Astrocyte (in vitro differentiated cells and primary cell): ENCODE data around the gene MACROH2A1. TPM values are rescaled to one million over a fixed set of nuclear protein-coding genes. Genes with fewer than 3 reads are reported as not detected.
A peak's percentile ranks its signal among the peaks of the same experiment; 100 is the strongest.

Source experiments
- DNase-seq: peaks from one replicate; pipeline ENCODE4 v3.0.0-alpha.2; 2010; ENCODE audit warnings: low read depth
- FAIRE-seq: peaks from 2 replicates; lab custom pipeline; 2011; peaks lifted over from hg19 to GRCh38; lab: Jason Lieb, UNC
- H2AFZ ChIP-seq: 2 replicates; pipeline ENCODE4 v1.6.0; 2012; ENCODE audit warnings: low read depth, low read length, inconsistent platforms
- H3K27ac ChIP-seq: 2 replicates; pipeline ENCODE4 v1.5.1; 2011; ENCODE audit warnings: low read depth, low read length, inconsistent platforms
- H3K27me3 ChIP-seq: 2 replicates; pipeline ENCODE4 v1.6.0; 2011; ENCODE audit warnings: low read length, inconsistent platforms; ENCODE audit not compliant: insufficient read depth
- H3K36me3 ChIP-seq: 2 replicates; pipeline ENCODE4 v1.5.1; 2011; ENCODE audit warnings: low read length, inconsistent platforms; ENCODE audit not compliant: insufficient read depth
- H3K4me1 ChIP-seq: 2 replicates; pipeline ENCODE4 v1.5.1; 2011; ENCODE audit warnings: low read length, inconsistent platforms; ENCODE audit not compliant: insufficient read depth
- H3K4me2 ChIP-seq: 2 replicates; pipeline ENCODE4 v1.6.0; 2012; ENCODE audit warnings: low read length, inconsistent platforms
- H3K4me3 ChIP-seq: 2 replicates; pipeline ENCODE4 v1.5.1; 2011; ENCODE audit warnings: low read depth, mild to moderate bottlenecking, low read length, inconsistent platforms; ENCODE audit not compliant: insufficient read depth
- H3K79me2 ChIP-seq: 2 replicates; pipeline ENCODE4 v1.6.0; 2012; ENCODE audit warnings: mild to moderate bottlenecking, low read length, inconsistent platforms; ENCODE audit not compliant: insufficient read depth
- H3K9ac ChIP-seq: 2 replicates; pipeline ENCODE4 v1.6.0; 2012; ENCODE audit warnings: mild to moderate bottlenecking, low read length, inconsistent platforms
- H3K9me3 ChIP-seq: 2 replicates; pipeline ENCODE4 v1.5.1; 2012; ENCODE audit warnings: low read depth, mild to moderate bottlenecking, low read length, inconsistent platforms; ENCODE audit not compliant: insufficient read depth
- H4K20me1 ChIP-seq: 2 replicates; pipeline ENCODE4 v1.6.0; 2012; ENCODE audit warnings: low read length, inconsistent platforms; ENCODE audit not compliant: insufficient read depth
- H3K27ac Mint-ChIP-seq: one replicate; pipeline ENCODE4 v1.8.0; 2021; ENCODE audit warnings: mild to moderate bottlenecking, mixed read lengths; ENCODE audit not compliant: unreplicated experiment
- H3K27me3 Mint-ChIP-seq: one replicate; pipeline ENCODE4 v1.8.0; 2021; ENCODE audit warnings: low read depth, mixed read lengths; ENCODE audit not compliant: unreplicated experiment
- H3K36me3 Mint-ChIP-seq: one replicate; pipeline ENCODE4 v1.8.0; 2021; ENCODE audit warnings: low read depth, mixed read lengths; ENCODE audit not compliant: unreplicated experiment
- H3K4me1 Mint-ChIP-seq: one replicate; pipeline ENCODE4 v1.8.0; 2021; ENCODE audit warnings: low read depth, mixed read lengths; ENCODE audit not compliant: unreplicated experiment
- H3K4me3 Mint-ChIP-seq: one replicate; pipeline ENCODE4 v1.8.0; 2021; ENCODE audit warnings: mild to moderate bottlenecking, moderate library complexity, mixed read lengths; ENCODE audit not compliant: unreplicated experiment
- H3K9me3 Mint-ChIP-seq: one replicate; pipeline ENCODE4 v1.8.0; 2021; ENCODE audit warnings: mild to moderate bottlenecking, mixed read lengths; ENCODE audit not compliant: unreplicated experiment
- CTCF ChIP-seq: IDR thresholded peaks from 2 replicates; pipeline ENCODE4 v1.5.1; 2011; ENCODE audit warnings: low read depth, mild to moderate bottlenecking, inconsistent platforms, low read length, moderate library complexity; ENCODE audit not compliant: insufficient read depth
- EZH2 ChIP-seq: IDR thresholded peaks from 2 replicates; pipeline ENCODE4 v1.6.1; 2012; ENCODE audit warnings: mild to moderate bottlenecking, low read length, inconsistent platforms; ENCODE audit not compliant: insufficient read depth
- total RNA-seq: library from RNA; stranded (reverse); gene quantifications from 2 replicates; pipeline ENCODE4 v1.2.1, GENCODE V29; 2021

Gene MACROH2A1
- total RNA-seq, 1 donor from 2014 or later = 143 TPM

DNA sequence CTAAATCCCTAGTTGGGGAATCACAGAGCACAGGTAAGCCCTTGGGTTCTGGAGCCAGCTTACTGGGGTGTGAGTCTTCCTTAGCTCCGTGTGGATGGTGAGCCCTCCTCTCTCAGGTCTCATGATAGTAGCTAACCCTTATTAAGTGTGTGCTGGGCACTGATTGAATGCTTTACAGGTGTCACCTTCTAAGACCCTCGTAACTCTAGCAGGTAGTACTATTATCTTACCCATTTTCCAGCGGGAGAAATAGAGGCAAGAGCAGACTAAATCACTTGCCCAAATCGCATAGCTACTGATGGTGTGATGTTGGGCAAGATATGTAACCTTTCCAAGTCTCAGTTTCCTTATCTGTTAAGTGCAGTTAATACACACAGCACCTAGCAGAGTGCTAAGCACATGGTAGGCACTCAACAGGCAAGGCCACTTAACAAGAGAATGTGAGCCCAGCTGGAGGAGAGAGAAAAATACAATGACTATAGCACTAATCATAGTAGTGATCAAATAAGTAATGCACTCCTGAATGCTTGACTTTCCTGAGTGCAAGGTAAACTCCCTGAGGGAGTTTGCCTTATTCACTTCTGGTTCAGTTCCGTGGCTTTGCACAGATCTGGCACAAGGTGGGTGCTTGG, 48.4 kb upstream of the MACROH2A1 start, which contains the start of gene DCANP1:
Gene DCANP1 (minus strand): TSS at position 51 of the 632 bp plus-strand sequence. CDS start 240 bp downstream, outside the sequence.
- no peak for FAIRE-seq
- Mint-ChIP-seq H3K4me1 (peaks cover 24% of the 10 kb centered on the region), H3K4me3 (no peak within 1 kb of the TSS), H3K9me3 (peaks cover 2% of the 10 kb centered on the region), H3K27ac (peak within 1 kb of the TSS; percentile 50), H3K36me3 (no peaks in the 10 kb centered on the region), H3K27me3 (peaks cover 13% of the 10 kb centered on the region)
- Histone ChIP-seq H3K79me2 (no peaks in the 10 kb centered on the region), H3K4me3 (no peak within 1 kb of the TSS), H3K4me1 (peaks cover 6% of the 10 kb centered on the region), H3K27ac (no peak within 1 kb of the TSS), H3K4me2 (no peak within 1 kb of the TSS), H3K9ac (no peak within 1 kb of the TSS), H3K9me3 (peaks cover 2% of the 10 kb centered on the region), H4K20me1 (no peaks in the 10 kb centered on the region), H3K36me3 (no peaks in the 10 kb centered on the region), H2AFZ (no peak within 1 kb of the TSS), H3K27me3 (peaks cover 20% of the 10 kb centered on the region)
- no peak for TF ChIP-seq EZH2
- no peak for TF ChIP-seq CTCF
- no peak for DNase-seq

DNA sequence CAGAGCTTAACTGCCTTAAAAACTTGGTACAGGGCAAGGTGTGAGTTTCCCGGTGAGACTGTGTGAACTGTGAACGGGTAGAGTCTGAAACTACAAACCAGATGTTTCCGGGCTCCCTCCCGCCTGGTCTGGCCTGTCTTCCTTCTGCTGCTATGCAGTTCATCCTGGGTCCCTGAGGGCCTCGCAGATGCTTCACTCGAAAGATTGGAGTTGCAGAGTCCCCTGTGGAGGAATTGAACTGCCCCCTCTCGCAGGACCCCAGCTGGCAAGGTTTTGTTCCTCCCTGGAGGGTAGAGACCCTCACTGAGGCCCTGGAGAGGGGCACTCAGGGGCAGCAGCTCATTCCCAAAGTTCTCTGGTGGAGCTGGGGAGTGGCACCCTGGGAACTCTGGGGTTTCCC, 47.6 kb upstream of the MACROH2A1 start:
- Histone ChIP-seq H2AFZ (no peak overlapping the region), H3K79me2 (no peaks in the 10 kb centered on the region), H4K20me1 (no peaks in the 10 kb centered on the region), H3K27ac (no peak overlapping the region), H3K36me3 (no peaks in the 10 kb centered on the region), H3K4me1 (peaks cover 6% of the 10 kb centered on the region), H3K9me3 (peaks cover 2% of the 10 kb centered on the region), H3K9ac (no peak overlapping the region), H3K4me2 (no peak overlapping the region), H3K4me3 (no peak overlapping the region), H3K27me3 (peaks cover 20% of the 10 kb centered on the region)
- H3K4me1 Mint-ChIP-seq = peaks cover 24% of the 10 kb centered on the region
- no peak overlapping the region for H3K4me3 Mint-ChIP-seq
- TF ChIP-seq EZH2 = no peak
- no peak for TF ChIP-seq CTCF
- no peak for FAIRE-seq
- H3K9me3 Mint-ChIP-seq = peaks cover 2% of the 10 kb centered on the region
- H3K36me3 Mint-ChIP-seq = no peaks in the 10 kb centered on the region
- no peak for DNase-seq
- H3K27ac Mint-ChIP-seq = no peak overlapping the region
- peaks cover 11% of the 10 kb centered on the region for H3K27me3 Mint-ChIP-seq

DNA sequence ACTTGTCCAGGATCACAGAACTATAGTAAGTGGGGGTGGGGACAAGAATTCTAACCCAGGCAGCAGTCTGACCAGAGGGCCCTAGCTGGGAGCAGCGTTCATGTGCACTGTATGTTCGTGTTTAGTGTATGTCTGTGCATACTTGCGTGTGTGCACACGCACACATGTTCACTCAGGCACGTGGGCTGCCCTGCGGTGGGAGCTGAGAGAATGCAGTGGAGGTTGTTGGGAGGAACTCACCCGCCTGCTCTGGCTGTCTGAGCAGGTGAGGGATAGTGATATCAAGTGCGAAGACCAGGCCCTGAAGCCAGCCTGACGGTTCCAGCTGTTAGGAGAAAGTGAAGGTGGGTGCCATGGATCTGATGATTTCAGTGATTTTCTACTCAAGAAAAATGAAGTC, 47.2 kb upstream of the MACROH2A1 start:
- Histone ChIP-seq H3K9me3 (peaks cover 2% of the 10 kb centered on the region), H3K4me3 (no peak overlapping the region), H3K79me2 (no peaks in the 10 kb centered on the region), H3K27me3 (peaks cover 20% of the 10 kb centered on the region), H3K4me2 (no peak overlapping the region), H3K27ac (no peak overlapping the region), H3K36me3 (no peaks in the 10 kb centered on the region), H4K20me1 (no peaks in the 10 kb centered on the region), H2AFZ (no peak overlapping the region), H3K4me1 (peaks cover 6% of the 10 kb centered on the region), H3K9ac (no peak overlapping the region)
- H3K27ac Mint-ChIP-seq = peak overlapping the region; percentile 43
- peaks cover 2% of the 10 kb centered on the region for H3K9me3 Mint-ChIP-seq
- no peaks in the 10 kb centered on the region for H3K36me3 Mint-ChIP-seq
- TF ChIP-seq CTCF (no peak), EZH2 (no peak)
- FAIRE-seq (no peak), DNase-seq (no peak)
- H3K4me3 Mint-ChIP-seq = no peak overlapping the region
- H3K27me3 Mint-ChIP-seq = peaks cover 11% of the 10 kb centered on the region
- peaks cover 24% of the 10 kb centered on the region for H3K4me1 Mint-ChIP-seq
